ENCODE data around the gene HOXA7. TPM values are rescaled to one million over a fixed set of nuclear protein-coding genes. Genes with fewer than 3 reads are reported as not detected.

The HOXA7 gene
- total and polyA plus RNA-seq, 10 of the 15 experiments (the other 5 are each of a cell fraction or from before 2014, with no cell fraction given), result not detected

- H3K9me3 ChIP-seq (replicated peaks; ENCODE audit: control insufficient read depth, insufficient read depth, low read length), result no peaks in the 10 kb centered on the region; the same call in 2 of the 3 replicates
- ChIA-PET SMC1A (ENCODE audit: uncharacterized antibody, unreplicated experiment) (interaction anchor here (1.1 to 3.2 kb wide), 11 partner anchors 8 to 467 kb away, joined by 3 to 17 read pairs (median 4); partner anchors contain the start of gene SKAP2), RAD21 (ENCODE audit: unreplicated experiment) (interaction anchor here (0.6 to 2.8 kb wide), 6 partner anchors 12 to 462 kb away, joined by 3 to 10 read pairs (median 8); no protein-coding TSS in a partner anchor), POLR2A (interaction anchor here (0.5 kb wide), 1 partner anchor 85 kb away, joined by 3 read pairs; no protein-coding TSS in a partner anchor), CTCF (interaction anchor here (0.6 to 5.5 kb wide), 12 partner anchors 10 to 779 kb away, joined by 3 to 38 read pairs (median 4); partner anchors contain the start of gene HOXA1)
- no peak for FAIRE-seq
- no peak for ATAC-seq
- no peak for DNase-seq (ENCODE audit: low read depth, low spot score)
- no peak for TF ChIP-seq CEBPZ (IDR thresholded peaks at IDR 0.05; ENCODE audit: low read depth, low read length)
- TF ChIP-seq SUZ12 (IDR thresholded peaks at IDR 0.05; ENCODE audit: unreplicated experiment), result peak; percentile 23
- no peaks in the 10 kb centered on the region for H3K36me3 ChIP-seq (ENCODE audit: control insufficient read depth in 2 of 2, insufficient read depth in 2 of 2, low read length in 1 of 2)
- BruUV-seq (replicated peaks), result no TSS peak
- WGBS (ENCODE audit: insufficient coverage, insufficient replicate concordance, low lambda C conversion rate, missing lambda C conversion rate), result 38% methylated on average over 30 of the region's 30 CpGs
- in situ Hi-C loops (cut with MboI) (no loop called here), intact Hi-C loops (cut with micrococcal nuclease; ENCODE audit: unreplicated experiment) (no loop called here)
- no peak overlapping the region for H3K4me2 ChIP-seq (ENCODE audit: control insufficient read depth, insufficient read depth)
- no peaks in the 10 kb centered on the region for H3K79me2 ChIP-seq (ENCODE audit: control insufficient read depth, insufficient read depth, low read length)
- H2AFZ ChIP-seq (ENCODE audit: control insufficient read depth, low read depth, low read length), result no peak overlapping the region
- H3K27ac ChIP-seq (ENCODE audit: control insufficient read depth, insufficient read depth), result no peak overlapping the region
- no peaks in the 10 kb centered on the region for H4K20me1 ChIP-seq (ENCODE audit: control insufficient read depth, insufficient read depth)
- no peaks in the 10 kb centered on the region; the same call in 1 of the 2 replicates for H3K4me1 ChIP-seq (ENCODE audit: control insufficient read depth, insufficient read depth, low read length)
- no peak overlapping the region for H3K4me3 ChIP-seq
- no peak overlapping the region for H3K9ac ChIP-seq (ENCODE audit: control insufficient read depth, insufficient read depth, low read length)
- H3K27me3 ChIP-seq (replicated peaks in 1 of 2; ENCODE audit: control insufficient read depth in 2 of 2, insufficient read depth in 2 of 2, low read length in 1 of 2), result peaks cover 13 to 49% of the 10 kb centered on the region in 2 experiments
These were observed 7.5 kb downstream of the HOXA7 start for GRCh38 chr7:27148756-27149641.
